CD4-positive, alpha-beta T cell treated with Interleukin-6 for 4 hours (primary cell): ENCODE measurements around the gene SAMD4B.

ENCODE experiments used
- DNase-seq: peaks from one replicate; pipeline ENCODE4 v3.0.0-alpha.2; 2020; ENCODE audit warnings: mixed read lengths

The SAMD4B gene

DNA sequence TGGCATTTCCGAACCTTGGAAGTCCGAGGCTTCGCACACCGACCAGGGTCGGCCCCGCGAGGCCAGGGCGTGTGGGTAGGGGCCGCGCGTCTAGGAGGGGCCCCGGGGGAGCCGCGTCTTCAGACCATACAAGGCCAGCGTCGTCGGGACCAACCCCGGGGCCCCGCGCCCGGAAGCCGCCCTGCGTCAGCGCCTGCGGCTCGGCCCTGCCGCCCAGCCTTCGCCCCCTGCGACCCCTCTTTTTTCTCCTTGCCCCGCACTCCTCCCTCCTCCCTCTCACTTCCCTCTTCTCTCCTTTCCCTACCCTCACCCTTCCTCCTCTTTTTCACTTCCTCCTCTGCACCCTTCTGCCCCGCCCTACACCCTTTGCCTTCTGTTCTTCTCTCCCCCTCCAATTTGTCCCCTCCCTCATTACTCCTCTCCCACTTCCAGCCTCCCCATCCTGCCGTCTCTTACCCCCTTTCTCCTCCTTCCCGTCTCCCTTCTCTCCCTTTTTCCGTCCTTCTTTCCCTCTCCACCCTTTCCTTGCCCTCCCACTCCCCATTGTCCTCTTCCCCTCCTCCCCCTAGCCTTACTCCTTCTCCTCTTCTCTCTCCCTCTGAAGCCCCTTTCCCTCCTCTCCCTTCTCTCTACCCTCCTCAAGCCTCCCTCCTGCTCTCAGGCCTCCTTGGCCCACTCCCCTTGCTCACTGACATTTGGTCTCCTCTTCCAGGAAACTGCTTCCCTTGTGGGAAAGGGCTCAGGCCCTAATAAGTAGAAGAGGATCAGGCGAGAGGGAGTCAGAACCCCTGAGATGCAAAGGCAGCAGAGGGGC is 68.0 kb downstream of the SAMD4B start:
- DNase-seq, result peak; percentile 74

DNA sequence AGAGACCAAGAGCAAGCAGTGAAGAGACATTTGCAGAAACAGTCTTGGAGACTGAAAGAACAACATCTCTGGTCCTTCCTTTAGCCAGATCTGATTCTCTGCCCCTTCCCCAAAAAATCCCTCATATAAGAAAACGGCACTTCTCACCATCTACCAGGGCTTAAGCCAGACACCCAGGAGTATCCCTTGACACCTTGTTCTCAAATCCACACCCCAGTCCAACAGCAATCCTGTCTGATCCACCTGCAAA is 68.5 kb downstream of the SAMD4B start:
- no peak for DNase-seq

DNA sequence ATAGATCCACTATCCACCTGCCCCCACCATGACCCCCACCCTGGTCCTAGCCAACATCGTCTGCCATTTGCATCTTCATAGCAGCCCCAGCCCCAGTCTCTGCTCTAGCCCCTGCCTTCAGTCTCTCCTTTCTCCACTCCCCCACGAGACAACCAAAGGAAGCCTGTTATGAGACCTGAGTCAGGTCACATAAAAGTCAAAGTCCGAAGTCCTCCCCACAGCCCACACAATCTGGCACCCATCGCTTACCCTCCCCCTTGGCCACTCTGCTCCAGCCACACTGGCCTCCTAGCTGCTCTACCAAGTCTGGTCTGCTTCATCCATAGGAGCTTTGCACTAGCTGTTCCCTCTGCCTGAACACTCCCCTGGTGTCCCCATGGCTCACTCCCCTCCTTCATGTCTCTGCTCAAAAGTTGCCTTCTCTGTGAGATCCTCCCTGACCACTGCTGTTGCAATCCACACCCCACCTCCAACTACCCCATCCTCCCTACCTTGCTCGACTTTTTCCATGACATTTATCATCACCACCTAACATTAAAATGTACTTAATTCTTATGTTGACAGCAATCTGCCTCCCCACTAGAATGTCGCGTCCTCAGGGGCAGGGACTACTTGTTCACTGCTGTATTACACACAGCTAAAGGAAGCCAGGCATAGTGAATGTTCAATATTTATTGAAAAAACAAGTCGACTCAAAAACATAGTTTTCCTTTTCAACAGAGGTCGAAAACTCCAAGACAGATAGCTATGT is 69.0 kb downstream of the SAMD4B start:
- peak; percentile 33 for DNase-seq

DNA sequence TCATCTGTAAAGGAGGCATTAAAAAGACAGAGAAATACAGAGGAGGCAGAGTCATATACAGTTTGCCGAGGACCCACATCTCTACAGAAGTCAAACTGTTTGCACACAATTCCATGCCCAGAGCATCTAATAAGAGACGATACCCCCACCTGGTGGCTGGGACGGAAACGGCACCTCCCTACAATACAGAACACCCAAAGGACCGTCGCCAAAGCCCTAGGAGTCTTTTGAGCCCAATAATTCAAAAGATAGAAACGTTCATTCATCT is 69.5 kb downstream of the SAMD4B start:
- peak; percentile 95 for DNase-seq

DNA sequence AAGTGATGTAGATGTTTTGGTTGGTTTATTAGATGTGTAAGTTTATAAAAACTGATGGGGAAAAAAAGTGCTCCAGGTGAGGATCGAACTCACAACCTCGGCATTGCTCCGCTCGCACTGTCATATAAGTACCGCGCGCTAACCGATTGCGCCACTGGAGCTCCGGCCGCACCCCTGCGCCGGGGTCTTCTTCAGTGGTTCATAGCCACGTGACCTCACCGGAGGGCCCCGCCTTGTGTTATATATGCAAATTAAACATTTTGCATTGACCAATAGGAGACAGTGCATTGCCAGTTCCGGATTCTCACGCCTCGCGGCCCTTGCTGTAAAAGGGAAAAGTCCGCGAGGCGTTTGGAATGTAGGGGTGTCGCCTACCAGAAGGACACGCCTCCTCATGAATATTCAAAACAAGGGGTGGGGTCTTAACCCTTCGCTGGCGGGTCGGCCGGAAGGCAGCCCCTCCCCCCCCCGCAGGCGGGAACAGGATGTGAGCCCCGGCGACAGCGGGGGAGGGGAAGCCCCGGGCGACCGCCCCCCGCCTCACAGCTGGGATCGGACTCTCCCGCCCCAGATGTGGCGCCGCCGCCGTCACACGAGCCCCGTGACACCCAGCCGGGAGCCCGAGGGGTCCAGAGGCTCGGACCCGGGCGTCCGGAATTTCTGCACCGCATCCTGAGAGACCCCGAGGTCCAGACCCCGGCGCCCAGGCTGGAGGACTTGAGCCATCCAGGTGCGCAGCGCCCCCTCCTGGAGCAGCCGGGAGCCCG is 70.1 kb downstream of the SAMD4B start, which contains the start of gene PLEKHG2:
TSS of gene PLEKHG2 (plus strand) at position 570 of the 767 bp plus-strand sequence. CDS start 1,418 bp downstream, outside the sequence.
- DNase-seq, result peak; percentile 95

DNA sequence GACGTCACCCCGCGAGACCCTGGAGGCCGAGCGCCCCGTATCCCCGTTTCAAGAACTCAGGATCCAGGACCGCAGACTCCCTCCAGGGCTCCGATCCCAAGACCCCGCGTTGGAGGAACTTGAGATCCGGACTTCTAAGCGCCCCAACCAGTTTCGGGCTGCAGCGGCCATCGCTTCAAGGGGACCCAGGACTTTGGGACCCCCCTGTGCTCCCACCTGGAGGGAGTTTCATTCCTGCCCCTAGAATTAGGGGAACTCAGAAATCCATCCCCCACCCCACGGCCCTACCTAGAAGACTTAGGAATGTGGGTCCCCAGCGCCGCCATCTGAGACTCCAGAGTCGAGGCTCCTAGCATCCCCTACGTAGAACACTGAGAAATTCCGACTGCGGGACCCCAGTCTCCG is 70.6 kb downstream of the SAMD4B start:
- peak; percentile 28 for DNase-seq

DNA sequence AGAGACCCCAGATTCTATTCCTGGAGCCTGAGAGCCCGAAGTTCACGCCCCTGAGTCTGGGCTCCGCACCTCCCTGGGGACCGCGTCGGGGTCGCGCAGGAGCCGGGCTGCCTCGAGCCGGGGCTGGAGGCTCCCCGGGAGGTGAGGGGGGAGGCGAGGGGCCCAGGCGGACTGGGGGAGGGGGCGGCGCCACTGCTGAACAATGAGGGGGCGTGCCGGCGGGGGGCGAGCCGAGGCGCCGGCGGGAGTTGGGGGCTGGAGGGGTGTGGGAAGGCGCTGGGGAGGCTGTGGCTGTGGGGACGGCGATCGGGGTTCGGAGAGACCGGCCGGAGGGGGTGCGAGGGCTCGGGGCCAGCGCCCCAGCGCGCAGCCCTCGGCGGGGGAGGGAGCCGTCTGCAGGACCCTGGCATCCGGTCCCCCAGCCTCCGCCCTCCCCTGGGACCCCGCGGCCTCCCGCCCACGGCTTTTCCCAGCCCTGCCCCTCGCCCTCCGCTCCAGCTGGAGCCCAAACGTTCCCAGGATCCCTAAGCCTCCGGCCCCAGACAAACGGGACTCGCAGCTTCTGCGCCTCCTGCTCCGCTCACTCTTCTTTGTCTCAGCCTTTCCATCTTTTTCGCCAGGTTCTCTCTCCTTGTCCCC is 71.2 kb downstream of the SAMD4B start:
- DNase-seq, result peak; percentile 33

DNA sequence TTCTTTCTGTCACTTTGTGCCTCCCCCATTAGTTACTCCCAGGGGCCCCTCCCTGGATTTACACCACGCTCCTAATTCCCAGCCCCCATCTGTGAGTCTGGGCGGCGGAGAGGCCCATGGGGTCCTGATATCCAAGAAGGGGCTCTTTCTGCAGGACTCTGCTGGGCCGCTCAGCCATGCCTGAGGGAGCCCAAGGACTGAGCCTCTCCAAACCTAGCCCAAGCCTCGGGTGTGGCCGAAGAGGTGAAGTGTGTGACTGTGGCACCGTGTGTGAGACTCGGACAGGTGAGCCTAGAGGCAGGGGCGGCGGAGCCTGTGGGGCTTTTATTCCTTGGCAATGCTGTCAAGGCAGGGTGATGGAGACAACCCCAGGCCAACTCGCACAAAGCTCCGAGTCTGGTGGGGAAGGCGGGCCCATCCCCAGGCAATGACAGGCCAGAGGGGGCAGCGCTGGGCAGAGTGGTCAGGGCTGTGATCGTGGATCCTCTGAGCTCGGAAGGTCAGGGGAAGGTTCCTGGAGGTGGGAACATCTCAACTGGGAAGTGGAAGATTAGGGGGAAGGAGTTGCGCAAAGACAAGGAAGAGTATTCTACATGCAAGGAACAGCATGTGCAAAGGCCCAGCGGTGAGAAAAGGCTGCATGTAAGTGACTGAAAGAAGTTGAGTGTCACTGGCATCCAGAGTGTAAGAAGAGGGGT is 71.8 kb downstream of the SAMD4B start:
- no peak for DNase-seq

DNA sequence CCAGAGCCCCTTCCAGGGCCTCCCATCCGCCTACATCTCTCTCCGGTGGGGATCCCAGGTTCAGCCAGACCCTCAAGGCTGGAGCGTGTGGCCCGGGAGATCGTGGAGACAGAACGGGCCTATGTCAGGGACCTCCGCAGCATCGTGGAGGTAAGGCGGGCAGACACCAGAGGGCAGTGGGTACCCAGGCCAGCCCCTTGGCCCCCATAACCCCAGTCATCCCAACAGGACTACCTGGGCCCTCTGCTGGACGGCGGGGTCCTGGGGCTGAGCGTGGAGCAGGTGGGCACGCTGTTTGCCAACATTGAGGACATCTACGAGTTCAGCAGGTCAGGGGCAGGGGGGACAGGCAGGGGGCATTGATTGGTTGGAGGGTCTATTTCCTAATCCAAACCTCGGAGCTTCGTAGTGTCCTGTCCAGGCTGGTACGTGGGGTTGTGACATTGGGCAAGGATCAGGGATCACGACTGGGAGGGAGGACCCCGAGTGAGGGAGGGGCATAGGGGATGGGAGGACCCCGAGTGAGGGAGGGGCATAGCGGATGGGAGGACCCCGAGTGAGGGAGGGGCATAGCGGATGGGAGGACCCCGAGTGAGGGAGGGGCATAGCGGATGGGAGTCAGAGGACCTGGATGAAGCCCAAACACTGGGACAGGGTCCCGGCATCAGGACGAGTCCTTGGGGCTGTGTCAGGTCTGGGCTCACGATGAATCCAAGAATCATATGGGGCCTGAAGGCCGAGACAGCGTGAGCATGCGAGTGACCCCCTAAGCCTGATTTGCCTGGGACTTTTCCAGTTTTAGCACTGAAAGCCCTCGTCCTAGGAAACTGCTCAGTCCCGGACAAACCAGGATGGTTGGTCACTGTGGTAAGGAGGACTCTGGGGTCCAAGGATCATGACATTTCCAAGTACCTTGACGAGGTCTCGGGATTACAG is 73.2 kb downstream of the SAMD4B start:
- no peak for DNase-seq

DNA sequence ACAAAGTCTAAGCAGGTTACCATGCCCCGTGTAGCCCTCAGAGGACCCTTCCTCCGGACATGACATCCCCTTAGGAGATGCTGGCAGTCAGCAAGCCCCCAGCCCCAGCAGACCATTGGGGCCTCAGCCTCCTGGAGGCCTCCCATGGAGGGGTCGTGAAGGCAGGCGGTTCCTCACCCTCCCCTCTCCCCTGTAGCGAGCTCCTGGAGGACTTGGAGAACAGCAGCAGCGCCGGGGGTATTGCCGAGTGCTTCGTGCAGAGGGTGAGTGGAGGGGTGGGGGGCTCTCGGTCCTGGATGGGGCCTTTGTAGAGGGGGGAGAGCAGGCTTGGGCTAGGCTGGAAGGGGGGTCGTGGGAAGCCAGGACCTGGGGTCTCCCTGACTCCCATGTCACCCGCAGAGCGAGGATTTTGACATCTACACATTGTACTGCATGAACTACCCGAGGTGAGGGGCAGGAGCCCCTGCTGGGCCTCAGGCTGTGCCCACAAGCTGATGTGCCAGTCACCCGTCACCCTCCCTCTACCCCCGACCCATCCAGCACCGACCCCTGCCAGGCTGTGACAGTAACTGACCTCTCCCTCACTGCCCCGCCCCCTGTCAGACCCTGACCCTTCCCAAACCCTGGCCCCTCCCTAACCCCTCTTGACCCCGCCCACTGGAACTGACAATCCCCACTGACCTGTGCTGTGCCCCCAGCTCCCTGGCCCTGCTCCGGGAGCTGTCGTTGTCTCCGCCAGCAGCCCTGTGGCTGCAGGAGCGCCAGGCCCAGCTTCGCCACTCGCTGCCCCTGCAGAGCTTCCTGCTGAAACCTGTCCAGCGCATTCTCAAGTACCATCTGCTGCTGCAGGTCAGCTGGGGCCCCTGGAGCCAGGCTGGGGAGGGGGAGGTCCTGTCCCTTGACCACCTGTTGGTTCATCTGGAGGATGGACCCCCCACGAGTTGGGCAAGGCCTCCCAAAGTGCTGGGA is 74.2 kb downstream of the SAMD4B start:
- no peak for DNase-seq

DNA sequence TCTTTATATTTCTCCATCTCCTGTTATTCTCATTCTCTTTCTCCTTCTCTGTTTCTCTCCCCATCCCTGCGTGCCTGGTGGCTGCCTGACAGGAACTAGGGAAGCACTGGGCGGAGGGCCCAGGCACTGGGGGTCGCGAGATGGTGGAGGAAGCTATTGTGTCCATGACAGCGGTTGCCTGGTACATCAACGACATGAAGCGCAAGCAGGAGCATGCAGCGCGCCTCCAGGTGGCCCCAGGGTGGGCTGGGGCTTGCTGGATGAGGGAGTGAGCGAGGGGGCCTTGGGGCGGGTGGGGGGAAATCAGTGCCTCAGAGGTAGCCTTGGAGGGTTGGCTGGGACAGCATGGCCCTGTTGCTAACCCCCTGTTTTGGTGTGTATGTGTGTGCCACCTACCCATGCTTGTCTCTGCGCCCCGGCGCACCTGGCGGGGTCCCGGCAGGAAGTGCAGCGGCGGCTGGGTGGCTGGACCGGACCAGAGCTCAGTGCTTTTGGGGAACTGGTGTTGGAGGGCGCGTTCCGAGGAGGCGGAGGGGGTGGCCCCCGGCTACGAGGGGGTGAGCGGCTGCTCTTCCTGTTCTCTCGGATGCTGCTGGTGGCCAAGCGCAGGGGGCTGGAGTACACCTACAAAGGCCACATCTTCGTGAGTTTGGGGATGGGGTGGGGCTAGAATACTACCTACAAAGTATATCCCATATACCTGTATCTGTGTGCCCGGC is 75.4 kb downstream of the SAMD4B start:
- DNase-seq, result no peak

DNA sequence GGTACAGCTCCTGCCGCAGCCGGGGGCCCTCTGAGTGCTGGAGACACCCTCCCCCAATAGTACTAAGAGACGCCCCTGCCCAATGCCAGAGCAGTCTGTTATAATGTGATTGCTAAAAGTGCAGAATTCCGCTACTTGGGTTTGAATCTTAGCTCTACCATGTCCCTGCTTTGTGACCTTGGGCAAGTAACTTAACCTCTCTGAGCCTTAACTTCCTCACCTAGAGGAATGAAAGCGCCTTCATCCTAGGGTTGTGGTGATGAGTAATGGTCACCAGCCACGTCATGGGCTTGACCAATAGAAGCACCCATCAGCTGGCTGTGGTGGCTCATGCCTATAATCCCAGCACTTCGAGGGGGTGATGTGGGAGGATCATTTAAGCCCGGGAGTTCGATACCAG is 76.8 kb downstream of the SAMD4B start:
- no peak for DNase-seq

DNA sequence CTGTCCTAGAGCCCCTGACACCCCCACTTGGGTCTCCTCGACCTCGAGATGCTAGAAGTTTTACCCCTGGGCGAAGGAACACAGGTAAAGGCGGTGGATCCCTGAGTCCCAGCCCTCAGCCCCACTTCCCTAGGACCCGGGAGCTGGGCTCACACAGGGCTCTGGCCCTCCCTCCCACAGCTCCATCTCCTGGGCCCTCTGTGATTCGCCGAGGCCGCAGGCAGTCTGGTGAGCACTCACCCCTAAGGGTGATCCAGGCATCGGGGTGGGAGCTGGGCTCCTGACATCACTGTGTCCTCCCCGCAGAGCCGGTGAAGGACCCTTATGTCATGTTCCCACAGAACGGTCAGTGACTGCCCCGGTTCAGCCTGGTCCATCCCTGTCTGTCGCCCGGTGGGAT is 78.5 kb downstream of the SAMD4B start:
- DNase-seq, result no peak

DNA sequence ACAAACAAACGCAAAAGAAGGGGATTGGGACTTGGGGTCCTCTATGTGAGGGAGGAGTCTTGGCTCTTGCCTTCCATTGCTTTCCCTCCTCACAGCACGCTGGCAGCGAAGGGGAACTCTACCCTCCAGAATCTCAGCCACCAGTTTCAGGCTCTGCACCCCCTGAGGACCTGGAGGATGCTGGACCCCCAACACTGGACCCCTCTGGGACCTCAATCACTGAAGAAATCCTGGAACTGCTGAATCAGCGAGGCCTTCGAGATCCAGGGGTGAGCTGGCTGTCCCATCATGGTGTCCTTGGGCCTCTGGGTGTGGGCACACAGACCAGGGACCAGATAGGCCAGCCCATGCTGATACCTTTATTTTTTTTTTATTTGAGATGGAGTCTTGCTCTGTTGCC is 79.8 kb downstream of the SAMD4B start:
- no peak for DNase-seq

DNA sequence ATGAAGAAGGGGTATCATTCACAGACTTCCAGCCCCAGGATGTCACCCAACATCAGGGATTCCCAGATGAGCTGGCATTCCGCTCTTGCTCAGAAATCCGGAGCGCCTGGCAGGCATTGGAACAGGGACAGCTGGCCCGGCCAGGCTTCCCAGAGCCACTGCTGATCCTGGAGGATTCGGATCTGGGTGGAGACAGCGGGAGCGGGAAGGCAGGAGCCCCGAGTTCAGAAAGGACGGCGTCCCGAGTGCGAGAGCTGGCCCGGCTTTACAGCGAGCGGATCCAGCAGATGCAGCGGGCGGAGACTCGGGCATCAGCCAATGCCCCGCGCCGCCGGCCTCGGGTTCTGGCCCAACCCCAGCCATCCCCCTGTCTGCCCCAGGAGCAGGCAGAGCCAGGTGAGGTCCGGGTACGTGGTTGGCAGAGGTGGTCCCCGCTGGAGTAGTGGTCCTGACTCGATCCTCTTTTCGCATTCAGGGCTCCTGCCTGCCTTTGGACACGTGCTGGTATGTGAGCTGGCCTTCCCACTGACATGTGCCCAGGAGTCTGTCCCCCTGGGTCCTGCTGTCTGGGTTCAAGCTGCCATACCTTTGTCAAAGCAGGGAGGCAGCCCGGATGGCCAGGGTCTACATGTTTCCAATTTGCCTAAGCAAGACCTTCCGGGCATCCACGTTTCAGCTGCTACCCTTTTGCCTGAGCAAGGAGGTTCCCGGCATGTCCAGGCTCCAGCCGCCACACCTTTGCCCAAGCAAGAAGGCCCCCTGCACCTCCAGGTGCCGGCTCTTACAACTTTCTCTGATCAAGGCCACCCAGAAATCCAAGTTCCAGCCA is 81.3 kb downstream of the SAMD4B start:
- no peak for DNase-seq

DNA sequence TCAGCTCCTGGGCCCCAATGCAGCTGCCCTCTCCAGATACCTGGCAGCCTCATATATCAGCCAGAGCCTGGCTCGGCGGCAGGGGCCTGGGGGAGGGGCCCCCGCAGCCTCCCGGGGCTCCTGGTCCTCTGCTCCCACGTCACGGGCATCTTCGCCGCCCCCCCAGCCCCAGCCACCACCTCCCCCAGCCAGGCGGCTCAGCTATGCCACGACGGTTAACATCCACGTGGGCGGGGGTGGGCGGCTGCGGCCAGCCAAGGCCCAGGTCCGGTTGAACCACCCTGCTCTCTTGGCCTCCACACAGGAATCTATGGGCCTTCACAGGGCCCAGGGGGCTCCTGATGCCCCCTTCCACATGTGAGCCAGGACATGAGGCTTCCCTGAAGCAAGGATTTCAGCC is 82.7 kb downstream of the SAMD4B start:
- no peak for DNase-seq

DNA sequence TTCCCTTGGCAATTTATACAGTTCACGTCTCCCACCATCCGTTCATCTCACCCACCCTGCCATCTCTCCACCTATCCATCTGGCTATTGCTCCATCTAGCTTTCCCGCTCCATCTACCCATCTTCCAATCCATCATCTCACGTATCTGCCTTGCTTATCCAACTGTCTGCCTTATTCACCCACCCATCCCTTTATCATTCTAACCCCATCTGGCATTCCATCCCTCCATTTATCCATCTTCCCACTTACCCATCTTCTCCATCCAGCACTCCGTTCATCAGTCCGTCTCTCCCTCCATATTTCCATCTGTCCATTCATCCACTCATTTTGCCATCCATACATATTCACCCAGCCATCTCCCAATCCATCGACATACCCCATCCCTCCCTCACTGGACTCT is 83.5 kb downstream of the SAMD4B start:
- no peak for DNase-seq

DNA sequence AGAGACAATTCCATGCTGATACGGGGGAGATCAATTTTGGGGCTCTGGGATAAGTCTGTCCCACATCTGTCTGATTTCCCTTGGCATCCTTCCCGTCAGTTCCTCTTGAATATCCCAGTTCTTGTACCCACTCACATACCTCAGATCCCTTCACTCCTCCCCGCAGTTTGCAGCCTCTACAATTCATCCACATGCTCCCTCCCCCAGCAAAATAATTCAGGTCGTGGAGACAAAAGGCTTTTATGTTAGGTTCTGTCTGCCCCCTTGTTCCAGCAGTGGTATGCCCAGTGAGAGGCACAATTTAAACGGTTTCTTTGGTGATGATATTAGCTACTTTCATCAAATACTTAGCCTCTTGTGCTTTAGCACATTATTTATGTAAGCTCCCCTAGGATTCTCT is 83.9 kb downstream of the SAMD4B start:
- DNase-seq, result no peak

DNA sequence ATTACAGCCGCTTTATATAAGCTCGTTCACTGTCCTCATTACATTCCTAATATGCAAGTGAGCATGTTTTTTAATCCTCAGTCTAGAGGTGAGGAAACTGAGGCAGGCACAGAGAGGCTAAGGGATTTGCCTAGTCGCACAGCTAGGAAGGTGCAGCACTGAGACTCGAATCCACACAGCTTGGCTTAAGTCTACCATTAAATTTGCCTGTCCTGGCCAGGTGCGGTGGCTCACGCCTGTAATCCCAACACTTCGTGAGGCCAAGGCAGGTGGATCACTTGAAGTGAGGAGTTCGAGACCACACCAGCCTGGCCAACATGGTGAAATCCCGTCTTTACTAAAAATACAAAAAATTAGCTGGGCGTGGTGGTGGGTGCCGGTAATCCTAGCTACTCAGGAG is 85.5 kb downstream of the SAMD4B start:
- DNase-seq, result no peak
